ENCODE measurements around the gene GJC2. TPM values are rescaled to one million over a fixed set of nuclear protein-coding genes. Genes with fewer than 3 reads are reported as not detected.

Gene GJC2
- total and polyA plus RNA-seq, 10 of the 15 experiments (the other 5 are each of a cell fraction or from before 2014, with no cell fraction given): 0.04 to 0.44 (median 0.07) TPM; not detected in 4

- TF ChIP-seq EP300 (IDR thresholded peaks at IDR 0.05; ENCODE audit: borderline replicate concordance in 1 of 2, control insufficient read depth in 1 of 2, low read depth in 2 of 2, low read length in 2 of 2): peak; percentile 8 to 60; a peak in 2 of 4 replicates
- no peak for TF ChIP-seq E2F8 (IDR thresholded peaks at IDR 0.05; ENCODE audit: low read depth, partially characterized antibody)
- peak; percentile 94 for TF ChIP-seq ZNF592 (IDR thresholded peaks at IDR 0.05)
- TF ChIP-seq RAD21 (IDR thresholded peaks at IDR 0.05; ENCODE audit: insufficient read depth, low read depth, low read length): 0 out of 2 replicates have a peak, but pooled peaks have one; percentile 14
- TF ChIP-seq HCFC1 (IDR thresholded peaks at IDR 0.05; ENCODE audit: low read length): peak; percentile 68
- TF ChIP-seq BACH1 (IDR thresholded peaks at IDR 0.05; ENCODE audit: borderline replicate concordance): peak; percentile 97
- TF ChIP-seq EZH2 (IDR thresholded peaks at IDR 0.05; ENCODE audit: borderline replicate concordance, control insufficient read depth, low read depth, low read length): no peak
- TF ChIP-seq MTA3 (IDR thresholded peaks at IDR 0.05; ENCODE audit: borderline replicate concordance, low read length): no peak
- 0 out of 2 replicates have a peak, but pooled peaks have one; percentile 3 for TF ChIP-seq MEF2A (IDR thresholded peaks at IDR 0.05; ENCODE audit: insufficient read depth, low read depth, low read length)
- TF ChIP-seq NKRF (conservative IDR thresholded peaks at IDR 0.05): peak; percentile 90
- TF ChIP-seq STAT3 (IDR thresholded peaks at IDR 0.05; ENCODE audit: low read depth, low read length): no peak
- 0 out of 2 replicates have a peak, but pooled peaks have one; percentile 34 for TF ChIP-seq ATF3 (IDR thresholded peaks at IDR 0.05; ENCODE audit: borderline replicate concordance, extremely low read depth, low read depth, low read length)
- peak; percentile 99 for TF ChIP-seq RB1 (IDR thresholded peaks at IDR 0.05; ENCODE audit: borderline replicate concordance)
- peak; percentile 98 for TF ChIP-seq CREB1 (IDR thresholded peaks at IDR 0.05; ENCODE audit: low read depth)
- no peak; the same call in 1 of the 2 replicates for TF ChIP-seq E2F4 (IDR thresholded peaks at IDR 0.05; ENCODE audit: low read depth, low read length)
- TF ChIP-seq MEF2B (IDR thresholded peaks at IDR 0.05; ENCODE audit: partially characterized antibody, poor library complexity, severe bottlenecking): no peak
Measured at GRCh38 chr1:228165372-228166169, 15.8 kb downstream of the GJC2 start, which contains the start of gene IBA57 (continued).
